PC-3 (cell line): ENCODE data around the gene TPM3. TPM values are rescaled to one million over a fixed set of nuclear protein-coding genes. Genes with fewer than 3 reads are reported as not detected.

ENCODE experiments used
- ATAC-seq: fragments of 200-7000 bp; cut with Tn5 transposase; 2 replicates; pipeline ENCODE4 v1.9.1; 2020; ENCODE audit warnings: mild to moderate bottlenecking, moderate library complexity
- BruUV-seq: library from RNA; stranded (reverse); fragments of 400-500 nt; replicated peaks from 2 replicates; lab custom pipeline; 2021; lab: Mats Ljungman, UMichigan
- CTCF ChIA-PET: fragments of 300-600 bp; sonication (Branson Sonifier 250); formaldehyde crosslinking; loops from one replicate; lab custom pipeline; 2022; ENCODE audit warnings: antibody characterized with exemption; lab: Charles Lee
- POLR2A ChIA-PET: fragments of 300-600 bp; sonication (Branson Sonifier 250); formaldehyde crosslinking; loops from one replicate; lab custom pipeline; 2022; ENCODE audit warnings: antibody characterized with exemption; ENCODE audit not compliant: unreplicated experiment; lab: Charles Lee
- DNase-seq: peaks from one replicate; pipeline ENCODE4 v3.0.0-alpha.2; 2015
- H2AFZ ChIP-seq: fragments of 300-600 bp; sonication (generic); 2 replicates; pipeline ENCODE4 v1.6.0; 2016; ENCODE audit warnings: antibody characterized with exemption, low read length
- H3F3A ChIP-seq: fragments of 300-600 bp; sonication (generic); one replicate; pipeline ENCODE4 v1.6.0; 2017; ENCODE audit warnings: antibody characterized with exemption, low read length, control low read depth, mild to moderate bottlenecking; ENCODE audit not compliant: unreplicated experiment
- H3K27ac ChIP-seq: fragments of 300-600 bp; sonication (generic); 2 replicates; pipeline ENCODE4 v1.5.1; 2016; ENCODE audit warnings: mild to moderate bottlenecking, low read length
- H3K27me3 ChIP-seq: fragments of 300-600 bp; sonication (generic); 2 replicates; pipeline ENCODE4 v1.6.1; 2016; ENCODE audit warnings: low read length, mixed read lengths
- H3K36me3 ChIP-seq: fragments of 300-600 bp; sonication (generic); 2 replicates; pipeline ENCODE4 v1.6.1; 2016; ENCODE audit warnings: low read depth, mixed run types, low read length, mixed read lengths
- H3K4me1 ChIP-seq: fragments of 300-600 bp; sonication (generic); 2 replicates; pipeline ENCODE4 v1.5.1; 2016; ENCODE audit warnings: low read length; ENCODE audit not compliant: insufficient read depth
- H3K4me2 ChIP-seq: fragments of 300-600 bp; sonication (generic); 2 replicates; pipeline ENCODE4 v1.6.0; 2016; ENCODE audit warnings: low read length
- H3K4me3 ChIP-seq: fragments of 300-600 bp; sonication (generic); 2 replicates; pipeline ENCODE4 v1.5.1; 2016; ENCODE audit warnings: mild to moderate bottlenecking, low read length, mixed read lengths
- H3K79me2 ChIP-seq: fragments of 300-600 bp; sonication (generic); 2 replicates; pipeline ENCODE4 v1.6.1; 2017; ENCODE audit warnings: low read length, mixed read lengths
- H3K9ac ChIP-seq: fragments of 300-600 bp; sonication (generic); 2 replicates; pipeline ENCODE4 v1.6.0; 2016; ENCODE audit warnings: mild to moderate bottlenecking, low read length
- H3K9me2 ChIP-seq: fragments of 300-600 bp; sonication (generic); replicated peaks from 2 replicates; pipeline ENCODE4 v1.6.1; 2016; ENCODE audit warnings: mixed run types, low read length, mixed read lengths
- H3K9me3 ChIP-seq: fragments of 300-600 bp; sonication (generic); 2 replicates; pipeline ENCODE4 v1.6.1; 2016; ENCODE audit warnings: low read length, mixed read lengths
- H4K20me1 ChIP-seq: fragments of 300-600 bp; sonication (generic); 2 replicates; pipeline ENCODE4 v1.6.1; 2016; ENCODE audit warnings: low read length, mixed read lengths
- EZH2 ChIP-seq: fragments of 300-600 bp; sonication (generic); IDR thresholded peaks from one replicate; pipeline ENCODE4 v1.6.1; 2017; ENCODE audit warnings: antibody characterized with exemption, mild to moderate bottlenecking, low read length; ENCODE audit not compliant: unreplicated experiment
- EZH2phosphoT487 ChIP-seq: fragments of 300-600 bp; sonication (generic); IDR thresholded peaks from 2 replicates; pipeline ENCODE4 v1.6.1; 2018; ENCODE audit warnings: mild to moderate bottlenecking, antibody characterized with exemption, low read length, borderline replicate concordance
- intact Hi-C: fragments of 100-400 bp; cut with micrococcal nuclease; formaldehyde crosslinking; loops from 2 replicates; pipeline ENCODE4 v1.9.0; 2023
- total RNA-seq: library from RNA; depleted of rRNA; stranded (reverse); fragments of >200 nt; gene quantifications from 2 replicates; pipeline ENCODE4 v1.2.3, GENCODE V29; 2014
- TF ChIP-seq, protein P1 (sequence below): fragments of 300-600 bp; sonication (generic); conservative IDR thresholded peaks from 2 replicates; pipeline ENCODE4 v1.5.1; 2017; ENCODE audit warnings: antibody characterized with exemption, low read depth, mild to moderate bottlenecking, low read length

TPM3 gene
- total RNA-seq, 1 experiment from 2014 or later, result 428 TPM

DNA sequence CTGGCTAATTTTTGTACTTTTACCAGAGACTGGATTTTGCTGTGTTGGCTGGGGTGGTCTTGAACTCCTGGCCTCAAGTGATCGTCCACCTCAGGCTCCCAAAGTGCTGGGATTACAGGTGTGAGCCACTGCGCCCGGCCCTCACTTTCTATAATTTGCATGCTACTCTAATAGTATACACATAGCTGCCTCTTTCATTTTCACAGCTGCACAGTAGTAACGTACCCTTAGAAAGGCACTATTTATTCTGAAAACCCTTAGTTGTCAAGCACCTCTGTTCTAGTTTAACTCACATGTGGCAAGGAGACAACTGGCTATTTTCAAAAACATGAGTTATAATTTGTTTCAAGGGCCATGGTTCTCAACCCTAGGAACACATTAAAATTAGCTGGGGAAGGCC lies 17.2 kb downstream of the TPM3 start:
- peaks cover 61% of the 10 kb centered on the region for H3K79me2 ChIP-seq
- H3K9me3 ChIP-seq, result no peaks in the 10 kb centered on the region
- no peak overlapping the region for H3K9ac ChIP-seq
- H3K4me2 ChIP-seq, result no peak overlapping the region
- H3K27me3 ChIP-seq, result no peaks in the 10 kb centered on the region
- ChIA-PET CTCF (no interaction called here), POLR2A (no interaction called here)
- H3K9me2 ChIP-seq, result no peaks in the 10 kb centered on the region
- H4K20me1 ChIP-seq, result peaks cover 53% of the 10 kb centered on the region
- TF ChIP-seq EZH2phosphoT487 (no peak), EZH2 (no peak)
- TF ChIP-seq, protein P1, sequence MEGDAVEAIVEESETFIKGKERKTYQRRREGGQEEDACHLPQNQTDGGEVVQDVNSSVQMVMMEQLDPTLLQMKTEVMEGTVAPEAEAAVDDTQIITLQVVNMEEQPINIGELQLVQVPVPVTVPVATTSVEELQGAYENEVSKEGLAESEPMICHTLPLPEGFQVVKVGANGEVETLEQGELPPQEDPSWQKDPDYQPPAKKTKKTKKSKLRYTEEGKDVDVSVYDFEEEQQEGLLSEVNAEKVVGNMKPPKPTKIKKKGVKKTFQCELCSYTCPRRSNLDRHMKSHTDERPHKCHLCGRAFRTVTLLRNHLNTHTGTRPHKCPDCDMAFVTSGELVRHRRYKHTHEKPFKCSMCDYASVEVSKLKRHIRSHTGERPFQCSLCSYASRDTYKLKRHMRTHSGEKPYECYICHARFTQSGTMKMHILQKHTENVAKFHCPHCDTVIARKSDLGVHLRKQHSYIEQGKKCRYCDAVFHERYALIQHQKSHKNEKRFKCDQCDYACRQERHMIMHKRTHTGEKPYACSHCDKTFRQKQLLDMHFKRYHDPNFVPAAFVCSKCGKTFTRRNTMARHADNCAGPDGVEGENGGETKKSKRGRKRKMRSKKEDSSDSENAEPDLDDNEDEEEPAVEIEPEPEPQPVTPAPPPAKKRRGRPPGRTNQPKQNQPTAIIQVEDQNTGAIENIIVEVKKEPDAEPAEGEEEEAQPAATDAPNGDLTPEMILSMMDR, result no peak
- ATAC-seq (no peak), DNase-seq (no peak)
- peaks cover 22% of the 10 kb centered on the region for H3K4me1 ChIP-seq
- H3K4me3 ChIP-seq, result no peak overlapping the region
- BruUV-seq, result no TSS peak
- peaks cover 78% of the 10 kb centered on the region for H3K36me3 ChIP-seq
- intact Hi-C loops, result no loop called here
- H3F3A ChIP-seq, result no peaks in the 10 kb centered on the region
- H3K27ac ChIP-seq, result no peak overlapping the region
- H2AFZ ChIP-seq, result no peak overlapping the region

DNA sequence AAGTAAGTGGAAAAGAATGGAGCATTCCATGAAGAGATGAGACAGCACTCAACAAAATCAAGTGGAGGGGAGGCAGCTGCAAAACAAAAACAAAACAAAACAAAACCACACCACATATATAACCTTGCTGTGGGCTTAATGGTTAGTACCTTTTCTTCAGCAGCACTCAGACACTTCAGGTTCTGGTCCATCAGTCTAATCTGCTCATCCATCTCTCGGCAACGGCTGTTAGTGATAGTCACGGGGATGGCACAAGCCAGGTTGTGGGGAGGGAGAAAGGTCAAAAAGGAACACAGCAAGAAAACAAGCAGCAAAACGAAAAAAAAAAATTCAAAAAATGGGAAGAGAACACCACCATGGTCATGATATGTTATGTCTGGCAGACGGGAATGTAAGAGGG lies 20.0 kb downstream of the TPM3 start:
- peaks cover 33% of the 10 kb centered on the region for H4K20me1 ChIP-seq
- ChIA-PET CTCF (no interaction called here), POLR2A (no interaction called here)
- H3K9me3 ChIP-seq, result no peaks in the 10 kb centered on the region
- peaks cover 33% of the 10 kb centered on the region for H3K79me2 ChIP-seq
- BruUV-seq, result no TSS peak
- no peak for TF ChIP-seq EZH2phosphoT487
- TF ChIP-seq, protein P1, result no peak
- no peak for TF ChIP-seq EZH2
- no peak overlapping the region for H3K4me2 ChIP-seq
- ATAC-seq, result no peak
- intact Hi-C loops, result no loop called here
- H3K27me3 ChIP-seq, result no peaks in the 10 kb centered on the region
- H3K4me3 ChIP-seq, result no peak overlapping the region
- no peaks in the 10 kb centered on the region for H3K9me2 ChIP-seq
- peaks cover 77% of the 10 kb centered on the region for H3K36me3 ChIP-seq
- H3K4me1 ChIP-seq, result no peaks in the 10 kb centered on the region
- no peak overlapping the region for H2AFZ ChIP-seq
- no peak overlapping the region for H3K27ac ChIP-seq
- H3F3A ChIP-seq, result no peaks in the 10 kb centered on the region
- DNase-seq, result no peak
- no peak overlapping the region for H3K9ac ChIP-seq

DNA sequence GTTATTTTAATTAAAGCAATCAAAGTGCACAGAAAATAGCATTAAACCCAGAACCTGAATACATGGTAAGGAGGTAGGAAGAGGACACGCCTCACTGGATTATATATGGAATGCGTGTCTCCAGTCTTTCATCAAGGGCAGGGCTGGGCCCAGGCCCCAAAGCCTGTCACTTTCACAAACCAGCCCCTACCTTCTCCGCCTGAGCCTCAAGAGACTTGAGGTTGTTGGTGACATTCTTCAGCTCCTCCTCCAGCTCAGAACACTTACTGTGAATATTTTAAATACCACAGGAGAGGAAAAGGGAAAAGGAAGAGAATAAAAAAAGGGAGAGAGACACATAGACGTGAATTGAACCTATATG lies 20.7 kb downstream of the TPM3 start:
- no peaks in the 10 kb centered on the region for H3K9me3 ChIP-seq
- H3K4me2 ChIP-seq, result no peak overlapping the region
- H3K27me3 ChIP-seq, result no peaks in the 10 kb centered on the region
- H3K4me1 ChIP-seq, result no peaks in the 10 kb centered on the region
- ATAC-seq, result no peak
- no peaks in the 10 kb centered on the region for H3F3A ChIP-seq
- H4K20me1 ChIP-seq, result peaks cover 26% of the 10 kb centered on the region
- no peaks in the 10 kb centered on the region for H3K9me2 ChIP-seq
- no peak overlapping the region for H3K27ac ChIP-seq
- no TSS peak for BruUV-seq
- no peak for DNase-seq
- POLR2A ChIA-PET, result no interaction called here
- H3K36me3 ChIP-seq, result peaks cover 80% of the 10 kb centered on the region
- TF ChIP-seq EZH2phosphoT487 (no peak), EZH2 (no peak)
- TF ChIP-seq, protein P1, result no peak
- peaks cover 27% of the 10 kb centered on the region for H3K79me2 ChIP-seq
- H3K4me3 ChIP-seq, result no peak overlapping the region
- intact Hi-C loops, result no loop called here
- no peak overlapping the region for H3K9ac ChIP-seq
- no peak overlapping the region for H2AFZ ChIP-seq
- CTCF ChIA-PET, result no interaction called here
